Stimulated activated CD4-positive, alpha-beta T cell treated with anti-CD3 and anti-CD28 coated beads, Interleukin-1b, Interleukin-23, amount 100 ng/mL, for 4 hours (primary cell): Measurements from ENCODE around the gene ELOVL1.
A peak's percentile ranks its signal among the peaks of the same experiment; 100 is the strongest.

Source experiments
- DNase-seq, 2 donors: peaks; one replicate each; pipeline ENCODE4 v3.0.0-alpha.2; 2020; ENCODE audit warnings: low read depth in 2 of 2

ELOVL1 gene

GRCh38 chr1:43358121-43358745 lies 9.6 kb downstream of the ELOVL1 start:
- no peak for DNase-seq

- no peak for DNase-seq
Measured at GRCh38 chr1:43357251-43357650, 10.6 kb downstream of the ELOVL1 start.

DNA sequence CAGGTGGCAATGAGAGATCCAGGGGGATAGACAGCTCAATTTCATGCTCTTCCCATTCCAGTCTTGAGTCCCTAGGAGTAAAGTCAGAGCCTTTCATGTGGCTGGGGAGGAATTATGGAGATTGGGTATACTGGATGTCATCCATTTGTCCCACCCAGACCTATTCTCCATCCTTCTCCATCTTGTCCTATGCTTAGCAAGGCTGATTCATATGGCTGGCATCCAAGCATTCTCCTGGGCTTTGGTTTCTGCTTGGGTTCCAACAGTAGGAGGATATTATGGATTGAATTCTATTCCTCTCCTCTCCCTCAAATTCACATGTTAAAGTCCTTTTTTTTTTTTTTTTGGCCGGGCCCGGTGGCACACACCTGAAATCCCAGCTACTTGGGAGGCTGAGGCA lies 12.9 kb downstream of the ELOVL1 start:
- DNase-seq: no peak

DNA sequence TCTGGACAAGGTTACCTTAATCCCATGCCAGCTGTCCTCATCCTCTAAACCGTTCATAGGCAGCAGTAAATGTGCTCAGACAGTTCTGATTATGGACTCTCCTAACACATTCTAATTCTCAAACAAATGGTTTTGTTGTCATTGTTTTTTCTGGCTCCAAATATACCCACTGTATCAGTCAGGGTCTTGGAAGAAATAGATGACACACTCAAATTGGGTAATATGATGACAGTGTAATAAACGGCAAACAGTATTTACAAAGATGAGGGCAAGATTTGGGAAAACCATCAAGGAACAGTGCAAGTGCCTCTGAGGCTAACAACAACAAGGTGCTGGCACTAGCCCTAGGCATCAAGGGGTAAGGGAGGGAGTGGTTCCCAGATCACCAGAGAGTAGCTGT lies 13.3 kb downstream of the ELOVL1 start:
- no peak for DNase-seq

GRCh38 chr1:43352881-43353280 lies 14.9 kb downstream of the ELOVL1 start:
- DNase-seq: no peak

GRCh38 chr1:43352351-43352705 lies 15.5 kb downstream of the ELOVL1 start:
- no peak for DNase-seq

DNA sequence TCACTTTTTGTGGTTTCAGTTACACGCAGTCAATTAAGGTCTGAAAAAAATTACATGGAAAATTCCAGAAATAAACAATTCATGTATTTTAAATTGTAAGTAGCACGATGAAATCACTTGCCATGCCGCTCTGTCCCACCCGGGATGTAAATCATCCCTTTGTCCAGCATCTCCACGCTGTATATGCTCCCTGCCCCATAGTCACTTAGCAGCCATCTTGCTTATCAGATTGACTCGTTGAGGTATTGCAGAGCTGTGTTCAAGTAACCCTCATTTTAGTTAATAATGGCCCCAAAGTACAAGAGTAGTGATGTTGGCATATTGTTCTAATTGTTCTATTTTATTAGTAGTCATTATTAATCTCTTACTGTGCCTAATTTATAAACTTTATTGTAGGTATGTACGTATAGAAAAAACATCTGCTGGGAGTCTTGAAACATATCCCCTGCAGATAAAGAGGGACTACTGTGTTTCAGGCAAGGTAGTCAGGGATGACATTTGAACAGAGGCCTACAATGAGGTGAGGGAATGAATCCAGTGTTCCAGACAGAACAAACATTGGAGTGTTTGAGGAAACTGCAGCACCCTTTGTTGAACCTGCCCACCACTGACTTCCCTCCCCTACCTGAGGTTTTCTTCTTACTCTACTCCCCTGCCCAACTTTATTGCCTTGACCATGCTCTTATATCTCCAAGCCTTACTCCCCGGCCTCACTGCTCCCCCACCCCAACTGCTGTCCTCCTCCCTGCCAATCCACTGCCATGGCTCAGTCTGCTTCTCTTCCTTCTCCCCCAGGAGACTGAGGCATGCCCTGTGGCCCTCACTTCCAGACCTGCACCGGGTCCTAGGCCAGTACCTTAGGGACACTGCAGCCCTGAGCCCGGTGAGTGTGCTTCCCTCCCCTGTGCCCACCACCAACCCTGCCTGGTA lies 16.1 kb downstream of the ELOVL1 start:
- DNase-seq: no peak

GRCh38 chr1:43350976-43351375 lies 16.8 kb downstream of the ELOVL1 start:
- no peak for DNase-seq

DNA sequence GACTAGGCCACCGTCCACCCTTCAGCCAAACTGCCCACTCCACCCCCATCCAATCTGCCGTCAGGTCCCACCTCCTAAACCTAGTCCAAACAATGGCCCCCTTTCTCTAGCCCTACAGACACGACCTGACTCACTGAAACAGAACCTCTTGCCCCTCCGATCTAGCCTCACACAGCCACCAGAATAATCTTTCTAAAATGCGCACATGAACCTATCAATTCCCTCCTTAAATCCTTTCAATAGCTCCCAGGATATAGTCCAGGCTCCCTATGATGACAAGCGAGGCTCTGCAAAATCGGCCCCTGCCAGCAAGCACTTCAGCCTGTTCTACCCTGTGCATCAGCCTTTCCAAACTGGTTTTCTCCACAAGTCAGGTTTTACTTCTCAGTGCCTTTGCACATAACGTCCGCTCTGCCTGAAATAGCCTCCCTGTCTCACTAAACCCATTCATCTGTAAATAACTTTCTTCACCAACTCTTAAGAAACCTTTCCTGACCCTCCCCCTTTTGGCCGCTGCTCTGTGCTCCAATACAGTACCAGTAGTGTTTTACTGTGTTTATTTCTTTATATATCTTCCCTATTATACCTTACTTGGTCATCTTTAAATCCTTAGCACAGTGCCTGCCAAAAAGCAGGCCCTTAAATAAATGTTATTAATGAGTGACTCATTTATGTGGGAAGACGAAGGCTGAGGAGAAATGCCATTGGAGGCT lies 18.1 kb downstream of the ELOVL1 start:
- DNase-seq: no peak

GRCh38 chr1:43348809-43349593 lies 18.8 kb downstream of the ELOVL1 start:
- peak; percentile 27 to 29 for DNase-seq

DNA sequence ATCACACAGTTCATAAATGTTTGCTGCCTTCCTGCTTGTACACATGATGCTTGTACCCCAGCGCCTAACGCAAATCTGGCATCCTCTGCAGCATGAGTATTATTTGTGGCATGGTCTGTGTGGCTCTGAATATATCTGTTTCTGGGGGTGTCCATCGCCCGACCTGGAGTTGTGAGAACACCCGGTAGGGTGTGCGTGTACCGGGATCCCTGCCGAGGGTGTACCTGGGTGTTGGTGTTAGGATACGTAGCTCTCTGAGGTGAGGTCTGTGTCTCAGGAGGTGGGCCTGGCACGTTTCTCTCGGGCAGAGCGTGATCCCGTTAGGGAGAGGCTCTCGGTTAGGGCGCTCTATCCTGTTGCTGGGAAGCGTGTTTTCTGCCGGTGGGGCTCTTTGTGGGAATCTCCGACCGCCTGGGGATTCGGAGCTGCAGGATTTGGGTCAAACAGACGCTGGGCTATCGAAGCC lies 19.4 kb downstream of the ELOVL1 start:
- no peak for DNase-seq

DNA sequence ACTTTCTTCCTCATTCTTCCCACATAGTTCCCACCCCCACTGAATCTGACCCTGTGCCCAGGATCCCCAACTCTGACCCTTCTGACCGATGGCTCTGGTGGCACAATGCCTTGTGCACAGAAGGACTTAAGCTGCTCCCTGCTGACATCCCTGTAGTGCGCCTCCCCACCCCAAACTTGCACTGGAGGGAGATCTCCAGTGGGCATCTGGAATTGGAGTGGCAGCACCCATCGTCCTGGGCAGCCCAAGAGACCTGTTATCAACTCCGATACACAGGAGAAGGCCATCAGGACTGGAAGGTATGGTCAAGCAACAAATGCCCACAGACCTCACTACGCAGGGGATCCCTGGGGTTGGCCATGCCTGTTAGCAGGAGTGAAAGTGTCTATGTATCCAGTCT lies 21.2 kb downstream of the ELOVL1 start:
- no peak for DNase-seq

GRCh38 chr1:43345120-43345519 lies 22.7 kb downstream of the ELOVL1 start:
- DNase-seq: no peak

DNA sequence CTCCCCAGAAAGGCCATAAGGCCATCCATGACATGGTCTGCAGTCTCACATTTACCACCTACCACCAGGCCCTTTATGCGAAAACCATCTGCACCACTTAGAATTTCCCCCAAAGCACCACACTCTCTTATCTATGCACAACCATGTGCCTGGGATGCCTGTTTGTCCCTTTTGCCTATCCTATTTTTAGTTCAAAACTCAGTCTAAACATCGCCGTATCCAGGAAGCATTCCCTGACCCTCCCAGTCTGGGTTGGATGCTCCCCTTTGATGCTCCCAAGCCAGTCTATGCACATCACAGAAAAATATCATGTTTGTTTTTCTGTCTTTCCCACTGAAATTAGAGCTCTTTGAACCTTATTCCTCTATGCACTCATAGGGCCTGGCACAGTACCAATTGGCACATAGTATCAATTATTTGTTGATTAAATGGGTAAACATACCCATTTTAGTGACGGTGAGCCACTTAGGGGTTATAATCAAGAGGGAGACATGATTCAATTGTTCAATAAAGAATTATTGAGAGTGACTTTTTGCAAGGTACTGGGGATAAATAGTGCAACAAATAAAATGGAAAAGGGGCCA lies 23.5 kb downstream of the ELOVL1 start:
- no peak for DNase-seq

GRCh38 chr1:43340559-43340958 lies 27.3 kb downstream of the ELOVL1 start:
- DNase-seq: no peak

GRCh38 chr1:43339584-43340232 lies 28.1 kb downstream of the ELOVL1 start:
- DNase-seq: no peak

GRCh38 chr1:43338001-43338400 lies 29.8 kb downstream of the ELOVL1 start:
- DNase-seq: no peak

DNA sequence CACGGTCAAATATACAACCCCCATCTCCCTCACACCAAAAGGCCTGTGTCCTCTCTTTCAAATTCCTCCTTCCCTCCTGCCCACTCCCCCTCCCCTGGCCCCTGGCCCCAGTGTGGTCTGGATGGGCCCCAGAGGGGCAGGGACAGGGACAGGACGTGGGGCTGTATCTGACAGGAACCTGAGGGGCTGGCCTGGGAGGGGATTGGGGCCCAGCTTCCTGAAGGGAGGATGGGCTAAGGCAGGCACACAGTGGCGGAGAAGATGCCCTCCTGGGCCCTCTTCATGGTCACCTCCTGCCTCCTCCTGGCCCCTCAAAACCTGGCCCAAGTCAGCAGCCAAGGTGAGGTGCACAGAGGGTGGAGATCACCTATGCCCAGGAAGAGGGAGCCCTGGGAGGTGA lies 30.2 kb downstream of the ELOVL1 start, which contains the start of gene MPL:
Gene MPL, plus strand, starts transcription at position 231 of the 400 bp plus-strand sequence. Its CDS starts 31 bp downstream, at position 262.
- no peak for DNase-seq

- DNase-seq: no peak
Measured at GRCh38 chr1:43334453-43335205, 33.2 kb downstream of the ELOVL1 start.

GRCh38 chr1:43331688-43332087 lies 36.1 kb downstream of the ELOVL1 start:
- no peak for DNase-seq
